SW 1271 (cell line): ENCODE data around the gene RPL12.
A peak's percentile ranks its signal among the peaks of the same experiment; 100 is the strongest.

Source experiments
- DNase-seq, 2 experiments: peaks; one replicate each; lab custom pipeline; 2025; lab: John Stamatoyannopoulos, UW

The RPL12 gene

DNA sequence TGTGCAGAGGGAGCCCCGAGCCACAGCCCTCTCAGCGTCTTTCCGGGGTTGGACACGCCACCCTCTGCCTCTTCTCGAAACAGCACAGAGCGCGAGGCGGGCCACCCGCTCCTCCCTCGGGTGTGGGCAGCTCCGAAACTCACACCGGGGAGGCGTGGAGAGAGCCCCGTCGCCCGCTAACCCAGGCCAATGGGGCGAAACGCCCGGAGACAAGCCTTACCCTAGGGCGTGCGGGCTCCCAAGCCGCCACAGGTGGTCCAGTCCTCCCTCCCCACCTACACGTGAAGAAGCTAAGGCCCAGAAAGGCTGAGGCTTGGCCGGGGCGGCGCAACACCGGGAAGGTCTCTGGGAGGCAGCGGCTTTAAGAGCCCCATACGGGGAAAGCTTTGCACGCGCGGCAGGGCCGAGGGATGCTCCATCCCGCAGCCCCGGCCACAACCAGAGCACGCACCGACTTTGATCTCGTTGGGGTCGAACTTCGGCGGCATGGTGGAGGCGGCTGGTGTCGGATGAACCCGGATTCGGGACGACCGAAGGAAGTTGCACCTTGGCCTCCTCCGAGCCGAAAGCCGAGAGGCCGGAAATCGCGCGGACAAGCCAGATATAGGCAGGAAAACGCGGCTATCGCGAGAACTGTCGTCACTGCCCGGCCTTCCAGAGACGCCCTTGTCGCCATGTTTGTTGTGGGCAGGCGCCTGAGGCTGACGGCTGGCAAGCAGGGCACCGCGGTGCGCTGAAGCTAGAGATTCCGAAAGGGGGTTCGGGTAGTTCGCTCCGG, at the start of gene RPL12, which contains the start of gene LRSAM1:
Gene RPL12, minus strand, starts transcription at position 577 of the 778 bp plus-strand sequence. Its CDS starts 89 bp downstream, at position 488.
Gene LRSAM1, plus strand, starts transcription at position 681 of the 778 bp plus-strand sequence. CDS start 3,018 bp downstream, outside the sequence.
- peak; percentile 77 to 90 for DNase-seq

- no peak for DNase-seq
These were observed 49.7 kb upstream of the RPL12 start for GRCh38 chr9:127500862-127501261.

DNA sequence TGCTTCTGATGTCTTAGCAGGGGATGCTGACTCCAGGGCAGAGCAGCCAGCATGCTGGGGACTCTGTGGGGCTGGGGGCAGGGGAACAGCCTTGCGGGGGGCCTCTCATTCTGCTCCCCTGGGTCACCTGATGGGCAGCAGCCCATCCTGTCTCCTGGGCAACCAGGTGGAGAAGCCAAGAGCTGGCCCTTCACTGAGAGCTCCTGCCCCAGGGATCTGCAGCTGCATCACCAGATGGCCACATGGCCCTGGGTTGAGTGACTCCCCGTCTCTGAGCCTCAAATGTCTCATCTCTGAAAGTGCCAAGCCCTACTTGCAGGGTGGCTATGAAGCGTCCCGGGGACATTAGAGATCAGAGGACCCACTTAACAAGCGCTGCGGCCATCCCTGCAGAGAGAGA, 49.2 kb upstream of the RPL12 start:
- no peak for DNase-seq

GRCh38 chr9:127498298-127498697, 47.1 kb upstream of the RPL12 start:
- no peak for DNase-seq

DNA sequence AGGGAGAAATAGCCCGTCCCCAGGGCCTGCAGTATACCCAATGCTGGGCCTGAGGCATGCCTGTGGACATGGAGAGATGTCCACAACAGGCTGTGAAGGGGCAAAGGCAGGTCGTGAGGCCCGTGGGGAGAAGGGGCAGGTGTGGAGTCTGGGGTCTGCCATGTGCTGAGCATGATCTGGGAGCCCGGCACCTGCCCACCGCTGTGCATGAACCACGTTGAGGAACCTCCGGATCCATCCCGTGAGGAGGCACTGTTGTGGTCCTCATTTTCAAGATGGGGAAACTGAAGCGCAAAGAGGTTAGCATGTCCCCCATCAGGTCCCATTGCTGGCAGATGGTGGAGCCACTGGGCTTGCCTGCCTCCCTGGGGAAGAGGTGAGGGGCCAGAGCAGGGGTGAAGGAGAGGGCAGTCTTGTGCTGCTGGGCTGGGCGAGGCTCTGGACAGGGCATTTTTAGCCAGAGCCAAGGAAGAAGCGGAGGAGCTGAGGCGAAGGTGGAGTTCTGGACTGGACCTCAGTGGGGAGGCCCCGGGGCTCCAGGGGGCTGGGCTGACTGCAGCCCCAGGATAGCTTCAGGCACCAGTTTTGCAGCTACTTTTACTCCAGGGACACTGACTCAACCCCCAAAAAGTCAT, 46.6 kb upstream of the RPL12 start:
- DNase-seq, result no peak

DNA sequence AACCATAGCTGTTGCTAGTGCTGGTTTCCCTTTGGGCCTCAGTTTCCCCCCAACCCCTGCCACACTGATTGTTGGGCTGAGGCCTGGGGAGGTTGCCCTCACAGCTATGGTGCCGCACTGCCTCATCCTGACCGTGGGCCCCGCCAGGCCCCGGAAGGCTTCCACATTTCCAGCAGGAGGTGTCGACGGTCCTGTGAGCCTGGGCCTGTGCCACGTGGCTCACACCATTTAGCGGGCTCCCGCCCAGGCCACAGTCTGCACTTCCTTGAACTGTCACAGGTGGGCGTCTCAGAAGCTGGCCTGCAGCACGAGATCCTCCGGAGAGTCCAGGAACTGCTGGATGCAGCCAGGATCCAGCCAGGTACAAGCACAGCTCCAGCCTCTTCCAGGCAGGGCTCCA, 45.8 kb upstream of the RPL12 start:
- no peak for DNase-seq

- no peak for DNase-seq
These were observed 44.8 kb upstream of the RPL12 start for GRCh38 chr9:127495884-127496555.

GRCh38 chr9:127494304-127494702, 43.1 kb upstream of the RPL12 start:
- no peak for DNase-seq

- DNase-seq, result no peak
These were observed 42.5 kb upstream of the RPL12 start for GRCh38 chr9:127493592-127494303.

- no peak for DNase-seq
These were observed 41.4 kb upstream of the RPL12 start for GRCh38 chr9:127492616-127493015.

DNA sequence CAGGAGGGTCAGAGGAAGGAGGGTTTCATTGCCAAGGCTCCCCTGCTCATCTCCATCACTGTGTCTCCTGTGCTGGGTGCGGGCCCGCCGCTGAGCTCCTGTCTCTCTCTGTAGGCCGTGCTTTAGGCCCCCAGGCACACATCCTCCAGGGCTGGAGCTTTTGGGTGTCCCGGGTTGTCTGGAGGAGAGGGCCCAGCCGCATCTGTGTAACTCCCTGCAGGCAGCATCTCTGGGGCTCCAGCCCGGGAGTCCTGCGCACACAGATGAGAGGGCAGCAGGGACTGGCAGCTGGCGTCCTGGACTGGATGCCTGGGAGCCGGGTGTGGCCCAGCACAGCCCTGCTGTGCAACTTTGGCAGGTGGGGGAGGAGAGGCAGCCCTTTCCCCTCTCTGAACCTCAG, 40.3 kb upstream of the RPL12 start:
- no peak for DNase-seq

DNA sequence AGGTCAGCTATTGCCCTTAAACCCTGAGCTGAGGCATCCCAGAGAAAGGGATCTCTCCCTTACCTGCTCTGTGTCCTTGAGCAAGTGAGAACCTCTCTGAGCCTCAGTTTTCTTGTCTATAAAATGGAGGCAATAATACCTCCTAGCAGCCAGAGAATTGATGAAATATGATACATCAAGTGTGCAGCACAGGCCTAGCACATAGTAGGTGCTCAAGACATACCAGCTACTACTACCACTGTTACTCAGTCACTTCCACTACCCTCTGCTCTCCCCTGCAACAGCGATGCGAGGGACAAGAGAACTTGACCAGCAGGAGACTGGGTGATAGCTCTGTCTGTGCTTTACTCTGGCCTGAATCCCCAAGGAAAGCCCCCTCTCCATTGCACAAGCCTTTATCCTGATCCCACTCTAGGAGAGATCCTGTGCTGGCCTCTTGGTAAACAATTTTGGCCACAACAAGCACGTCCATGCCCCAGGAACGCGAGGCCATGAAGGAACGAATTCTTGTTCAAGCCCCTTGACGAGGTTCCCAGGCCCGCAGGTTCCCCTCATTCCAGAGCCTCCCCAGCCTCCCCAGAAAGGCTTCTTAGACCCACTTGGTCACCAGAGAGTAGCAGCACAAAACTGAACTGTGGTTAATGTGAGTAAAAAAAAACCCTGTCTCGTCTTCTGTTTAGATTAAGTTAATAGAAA, 39.5 kb upstream of the RPL12 start:
- DNase-seq, result no peak

- no peak for DNase-seq
These were observed 38.4 kb upstream of the RPL12 start for GRCh38 chr9:127489471-127490115.

DNA sequence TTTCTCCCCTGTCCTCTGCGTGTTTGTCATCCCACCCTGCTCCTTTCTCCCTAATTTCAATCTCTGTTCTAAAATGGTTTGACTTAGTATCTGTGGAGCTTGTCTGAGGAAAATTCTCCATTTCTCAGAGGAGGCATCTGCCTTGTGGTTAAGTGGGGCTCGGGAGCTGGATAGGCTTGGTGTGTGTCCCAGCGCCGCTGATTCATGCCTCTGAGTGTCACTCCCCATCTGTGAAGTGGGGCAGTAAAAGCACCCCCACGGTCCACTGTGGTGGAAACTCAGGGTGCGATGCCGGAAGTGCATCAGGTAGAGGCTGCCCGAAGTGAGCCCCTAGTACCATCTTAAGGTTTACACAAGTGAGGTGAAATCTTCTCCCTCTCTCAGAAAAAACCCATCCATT, 37.7 kb upstream of the RPL12 start:
- no peak for DNase-seq

GRCh38 chr9:127485995-127486394, 34.8 kb upstream of the RPL12 start:
- no peak for DNase-seq

- DNase-seq, result no peak
These were observed 31.5 kb upstream of the RPL12 start for GRCh38 chr9:127482662-127483061.

- DNase-seq, result no peak
These were observed 28.4 kb upstream of the RPL12 start for GRCh38 chr9:127479507-127480081.

DNA sequence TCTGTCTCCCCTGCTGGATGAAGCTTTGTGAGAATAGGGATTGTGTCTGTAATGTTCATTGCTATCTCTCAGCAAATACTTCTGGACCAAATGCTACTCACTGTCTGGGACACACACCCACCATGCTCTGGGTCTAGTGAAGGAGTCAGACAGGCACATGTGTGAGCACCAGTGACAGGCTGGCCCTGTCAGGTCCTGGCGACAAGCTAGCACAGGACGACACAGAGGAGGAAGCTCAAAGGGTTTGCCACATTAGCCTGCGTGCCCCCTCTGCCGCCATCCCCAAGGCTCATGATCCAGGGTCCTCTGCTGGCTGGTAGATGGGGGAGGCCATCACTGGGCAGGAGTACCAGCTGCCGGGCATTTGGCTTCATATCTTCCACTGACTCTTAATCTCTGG, 23.4 kb upstream of the RPL12 start:
- DNase-seq, result no peak

- DNase-seq, result no peak
These were observed 22.7 kb upstream of the RPL12 start for GRCh38 chr9:127473932-127474331.

- DNase-seq, result no peak
These were observed 22.3 kb upstream of the RPL12 start for GRCh38 chr9:127473501-127473900.

- DNase-seq, result no peak
These were observed 19.5 kb upstream of the RPL12 start for GRCh38 chr9:127470662-127471061.
